Activated CD4-positive, alpha-beta T cell treated with anti-CD3 and anti-CD28 coated beads, Interleukin-2, amount 50 U/mL, for 1 hour (primary cell): ENCODE measurements around the gene OR7A10.
"Not testable (repeated sequence)": the region's sequence is repeated elsewhere in the genome, so short reads cannot be mapped to it uniquely, and the experiment has no call there.

Source experiments
- DNase-seq: peaks from one replicate; pipeline ENCODE4 v3.0.0-alpha.2; 2020

Gene OR7A10

GRCh38 chr19:14792250-14792649, 56.5 kb downstream of the OR7A10 start:
- not testable (repeated sequence) for DNase-seq
